ENCODE data around the gene FNTB.

The FNTB gene

GRCh38 chr14:64942531-64943111 lies 44.1 kb upstream of the FNTB start, which contains the start of gene GPX2:
Gene GPX2 (minus strand): TSS chr14:64942745. CDS start chr14:64942726, 19 bp downstream.
- DNase-seq (ENCODE audit: low read depth) = no peak
- no peak for TF ChIP-seq CTCF (IDR thresholded peaks at IDR 0.05; ENCODE audit: insufficient read depth, low read depth, low read length, missing control alignments)
- H3K4me3 ChIP-seq (ENCODE audit: low read depth, low read length) = no peak within 1 kb of the TSS

DNA sequence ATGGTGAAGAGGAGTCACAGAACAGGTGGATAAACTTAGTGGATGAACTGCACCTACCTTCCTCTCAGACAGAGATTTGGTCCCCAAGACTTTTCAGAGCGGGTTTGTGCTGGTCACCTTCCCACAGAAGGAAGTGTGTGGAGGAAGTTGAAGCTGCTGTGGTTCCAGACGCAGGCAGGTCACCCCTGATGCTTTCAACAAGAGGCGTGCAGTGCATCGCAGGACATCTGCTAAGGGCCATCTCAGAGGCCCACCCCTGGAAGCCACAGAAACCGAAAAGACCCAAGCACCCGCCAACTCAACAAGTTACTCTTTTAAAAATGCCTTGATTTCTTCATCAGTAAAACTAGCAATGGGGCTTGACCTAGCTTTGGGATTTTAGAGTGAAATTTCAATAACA lies 43.1 kb upstream of the FNTB start:
- H3K4me3 ChIP-seq (ENCODE audit: low read depth, low read length) = no peak overlapping the region
- no peak for DNase-seq (ENCODE audit: low read depth)
- no peak for TF ChIP-seq CTCF (IDR thresholded peaks at IDR 0.05; ENCODE audit: insufficient read depth, low read depth, low read length, missing control alignments)

DNA sequence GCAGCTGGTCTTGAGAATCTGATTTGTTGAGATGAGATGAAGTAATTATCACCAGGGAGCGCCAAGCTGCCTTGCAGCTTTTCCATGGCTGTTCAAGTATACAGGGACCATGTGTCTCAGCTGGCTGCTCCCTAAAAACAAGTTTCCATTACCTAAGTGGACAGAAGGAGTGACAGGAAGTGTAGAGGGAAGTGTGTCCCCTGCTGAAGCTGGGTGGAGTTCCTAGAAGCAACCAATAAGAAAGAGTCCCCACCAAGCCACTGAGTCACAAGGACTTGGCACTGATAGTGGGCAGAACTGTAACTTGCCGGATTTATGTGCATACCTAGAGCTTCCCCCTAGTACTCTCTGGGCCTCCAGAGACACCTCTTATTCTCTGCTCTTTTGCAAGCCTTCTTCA lies 42.7 kb upstream of the FNTB start:
- no peak for TF ChIP-seq CTCF (IDR thresholded peaks at IDR 0.05; ENCODE audit: insufficient read depth, low read depth, low read length, missing control alignments)
- DNase-seq (ENCODE audit: low read depth) = no peak
- H3K4me3 ChIP-seq (ENCODE audit: low read depth, low read length) = no peak overlapping the region

DNA sequence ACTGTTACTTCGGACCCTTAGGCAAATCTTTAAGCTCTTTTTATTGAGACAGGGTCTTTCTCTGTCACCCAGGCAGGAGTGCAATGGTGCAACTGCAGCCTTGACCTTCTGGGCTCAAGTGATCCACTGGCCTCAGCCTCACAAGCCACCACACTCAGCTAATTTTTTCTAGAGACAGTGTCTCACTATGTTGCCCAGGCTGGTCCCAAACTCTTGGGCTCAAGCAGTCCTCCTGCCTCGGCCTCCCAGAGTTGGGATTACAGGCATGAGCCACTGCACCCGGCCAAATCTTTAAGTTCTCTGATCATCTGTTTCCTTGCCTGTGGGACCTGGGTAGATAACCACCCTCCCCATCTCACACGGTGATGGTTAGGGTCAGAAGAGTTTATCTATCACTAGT lies 41.8 kb upstream of the FNTB start:
- no peak for TF ChIP-seq CTCF (IDR thresholded peaks at IDR 0.05; ENCODE audit: insufficient read depth, low read depth, low read length, missing control alignments)
- H3K4me3 ChIP-seq (ENCODE audit: low read depth, low read length) = no peak overlapping the region
- no peak for DNase-seq (ENCODE audit: low read depth)

DNA sequence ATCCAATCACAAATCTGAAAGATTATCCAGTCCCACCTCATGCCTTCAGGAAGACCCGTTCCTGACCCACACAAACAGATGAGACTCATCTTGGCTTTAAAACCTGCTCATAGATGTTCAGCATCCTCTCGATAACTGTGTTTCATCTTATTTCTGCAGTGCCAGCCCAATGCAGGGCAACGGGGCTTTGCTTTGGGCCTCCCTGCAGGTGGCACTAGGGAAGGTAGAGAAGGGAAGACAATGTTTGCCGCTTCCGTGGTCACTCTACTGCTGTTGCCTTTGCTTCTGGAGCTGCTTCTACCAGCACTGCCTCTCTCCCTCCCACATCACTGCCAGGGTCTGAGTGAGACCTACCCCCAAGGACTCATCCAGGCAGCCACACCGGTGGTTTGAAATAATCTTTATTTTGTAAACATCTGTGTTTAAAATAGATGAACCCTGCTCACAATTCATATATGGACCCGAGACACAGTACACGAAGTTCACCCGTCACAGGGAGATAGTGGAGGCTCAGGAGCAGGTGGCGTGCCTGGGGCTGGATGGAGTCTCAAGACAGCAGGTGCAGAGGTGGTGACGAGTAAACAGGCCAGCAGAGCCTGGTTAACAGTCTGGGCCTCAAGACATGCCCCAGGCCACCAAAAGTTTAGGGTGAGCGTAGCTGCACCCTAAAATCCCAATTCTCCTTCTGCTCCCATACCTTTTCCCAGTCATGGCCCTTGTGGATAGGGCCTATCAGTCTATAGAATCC lies 41.1 kb upstream of the FNTB start:
- no peak for TF ChIP-seq CTCF (IDR thresholded peaks at IDR 0.05; ENCODE audit: insufficient read depth, low read depth, low read length, missing control alignments)
- no peak for DNase-seq (ENCODE audit: low read depth)
- no peak overlapping the region for H3K4me3 ChIP-seq (ENCODE audit: low read depth, low read length)

DNA sequence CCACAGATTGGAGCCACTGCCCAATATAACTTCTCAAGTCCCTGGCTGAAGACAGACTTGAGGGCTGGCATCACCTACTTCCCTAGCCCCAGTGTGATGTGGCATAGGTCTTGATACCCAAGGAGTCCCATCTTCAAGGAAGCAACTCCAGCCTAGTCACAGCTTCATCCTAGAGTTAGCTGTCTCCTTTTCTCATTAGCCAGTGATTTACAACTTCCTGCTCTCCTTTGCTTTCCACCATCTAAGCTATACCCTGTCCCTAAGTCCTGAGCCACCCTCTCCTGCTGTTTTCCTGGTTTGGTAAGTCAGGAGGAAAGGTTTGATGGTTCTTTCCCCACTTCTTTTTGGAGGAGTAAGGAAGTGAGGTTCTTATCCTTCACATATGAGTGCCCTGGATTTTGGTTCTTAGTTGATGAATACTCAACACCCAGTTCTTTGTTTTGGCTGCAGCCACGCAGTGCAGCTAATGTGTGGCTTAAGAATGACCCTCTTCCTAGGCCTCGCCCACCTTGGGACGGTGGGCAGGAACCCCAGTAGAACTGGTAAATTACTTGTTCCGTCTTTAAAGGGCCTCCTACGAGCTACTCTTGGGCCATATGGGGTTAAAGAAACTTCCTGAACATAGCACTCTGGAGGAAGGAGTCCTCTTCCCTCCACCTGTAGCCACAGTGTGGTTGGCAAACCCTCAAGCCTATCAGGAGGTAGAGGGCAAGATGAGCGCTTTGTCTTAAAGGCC lies 40.2 kb upstream of the FNTB start:
- TF ChIP-seq CTCF (IDR thresholded peaks at IDR 0.05; ENCODE audit: insufficient read depth, low read depth, low read length, missing control alignments) = no peak
- no peak overlapping the region for H3K4me3 ChIP-seq (ENCODE audit: low read depth, low read length)
- no peak for DNase-seq (ENCODE audit: low read depth)
